GM18526 (cell line): ENCODE measurements around the gene SOX12.

ENCODE experiments used
- POLR2A ChIP-seq: IDR thresholded peaks from 3 replicates; pipeline ENCODE4 v1.6.1; 2011; ENCODE audit not compliant: insufficient read length; ENCODE audit errors: extremely low read depth

SOX12 gene

DNA sequence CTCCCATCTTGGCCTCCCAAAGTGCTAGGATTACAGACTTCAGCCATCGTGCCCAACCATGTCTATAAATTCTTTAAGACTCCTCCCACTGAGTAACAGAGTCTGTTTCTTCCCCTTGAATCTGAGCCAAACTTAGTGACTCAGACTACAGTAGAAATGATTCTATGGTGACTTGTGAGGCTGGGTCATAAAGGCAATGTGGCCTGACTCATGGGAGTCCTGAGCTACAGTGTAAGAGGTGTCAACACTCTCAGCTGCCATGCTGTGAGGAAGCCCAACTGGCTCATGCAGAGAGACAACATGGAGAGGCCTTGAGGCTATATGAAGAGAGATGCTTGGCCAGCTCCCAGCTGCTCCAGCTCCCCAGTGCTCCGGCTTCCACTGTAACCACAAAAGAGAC lies 16.3 kb downstream of the SOX12 start:
- no peak for TF ChIP-seq POLR2A

DNA sequence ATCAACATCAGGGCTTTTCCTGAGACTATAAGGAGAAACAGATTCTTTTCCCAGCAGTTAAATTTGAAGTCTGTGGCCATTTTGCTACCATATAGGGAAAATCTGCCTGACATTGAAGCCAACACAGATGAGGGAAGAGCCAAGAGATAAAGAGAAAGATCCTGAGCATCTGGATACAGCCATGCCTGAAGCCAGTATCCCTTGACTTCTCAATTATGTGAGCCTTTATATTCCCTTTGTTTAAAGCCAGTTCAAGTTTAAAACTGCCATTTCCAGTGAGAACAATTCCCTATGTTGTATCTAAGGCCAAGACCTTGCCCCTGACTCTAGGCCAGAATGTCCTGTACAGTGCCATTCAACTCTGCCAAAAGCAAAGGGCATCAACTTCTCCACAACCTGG lies 17.8 kb downstream of the SOX12 start:
- no peak for TF ChIP-seq POLR2A

DNA sequence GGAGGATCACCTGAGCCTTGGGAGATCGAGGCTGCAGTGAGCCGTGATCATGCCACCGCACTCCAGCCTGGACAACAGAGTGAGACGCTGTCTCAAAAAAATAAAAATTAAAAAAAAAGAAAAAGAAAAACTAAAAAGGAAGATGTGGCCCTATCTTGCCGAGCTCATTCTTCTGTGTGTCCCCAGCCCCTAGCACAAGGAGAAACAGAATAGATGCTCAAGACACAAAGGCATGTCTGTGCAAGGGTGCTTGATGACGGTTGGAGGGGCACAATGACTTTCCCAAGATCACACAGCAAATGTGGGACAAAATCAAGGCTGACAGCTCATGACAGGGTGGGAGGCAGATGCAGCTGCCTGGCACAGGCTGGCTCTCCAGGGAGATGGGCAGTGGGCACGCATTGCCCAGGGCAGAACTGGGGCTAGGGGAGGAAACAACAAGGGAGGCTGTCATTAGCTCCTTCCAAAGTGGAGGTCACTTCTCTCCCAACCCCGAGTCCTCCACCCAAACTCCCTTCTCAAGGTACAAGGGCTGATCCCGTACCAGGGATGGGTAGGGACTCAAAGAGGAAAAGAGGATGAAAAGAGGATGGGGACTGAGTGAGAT lies 20.8 kb downstream of the SOX12 start:
- no peak for TF ChIP-seq POLR2A

DNA sequence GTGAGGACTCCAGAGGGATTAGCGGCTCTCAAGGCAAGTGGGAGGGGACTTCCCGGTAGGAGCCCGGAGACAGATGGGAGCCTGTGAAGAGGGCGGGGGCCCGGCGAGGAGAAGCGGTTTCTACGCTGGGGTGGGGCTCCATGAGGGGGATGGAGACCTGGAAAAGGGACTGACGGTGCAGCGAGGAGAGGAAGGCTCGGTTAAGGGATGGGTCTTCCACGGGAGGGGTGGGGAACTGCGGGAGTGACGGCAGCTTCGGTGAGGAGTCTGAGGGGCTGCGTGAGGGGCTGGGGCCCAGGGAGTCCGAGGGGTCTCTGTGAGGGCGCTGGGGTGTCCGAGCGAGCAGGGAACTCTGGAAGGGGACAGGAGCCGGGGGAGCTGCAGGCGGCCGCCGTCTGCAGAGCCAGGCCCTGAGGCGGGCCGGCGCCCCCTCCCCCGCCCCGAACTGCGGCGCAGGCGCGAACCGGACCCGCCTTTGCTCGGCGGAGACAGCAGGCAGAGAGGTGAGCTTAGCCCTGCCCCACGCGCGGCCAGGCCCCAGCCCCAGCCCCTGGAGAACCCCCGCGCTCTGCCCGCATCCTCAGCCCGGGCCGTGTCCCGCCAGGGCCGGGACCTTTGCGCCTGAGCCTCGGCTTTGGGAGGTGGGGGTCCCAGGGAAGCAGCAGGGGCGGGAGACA lies 21.4 kb downstream of the SOX12 start, which contains the start of gene NRSN2:
Gene NRSN2, plus strand, starts transcription at position 472 of the 677 bp plus-strand sequence. CDS start 2,533 bp downstream, outside the sequence.
- peak; percentile 40 for TF ChIP-seq POLR2A

DNA sequence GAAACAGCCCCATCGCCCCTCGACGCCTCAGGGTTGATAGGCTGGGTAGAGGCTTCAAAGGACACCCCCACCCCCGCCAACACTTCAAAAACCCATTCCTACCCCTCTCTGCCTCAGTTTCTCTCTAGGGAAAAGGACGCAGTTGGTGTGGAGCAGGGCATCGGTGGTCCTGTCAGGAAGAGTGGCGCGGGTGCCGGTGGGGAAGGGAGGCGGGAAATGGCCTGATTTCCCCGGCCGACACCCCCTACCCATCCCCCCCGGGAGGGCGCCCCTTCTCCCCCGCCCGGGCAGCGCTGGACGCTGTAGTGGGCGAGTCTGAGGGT lies 21.9 kb downstream of the SOX12 start:
- TF ChIP-seq POLR2A: no peak

DNA sequence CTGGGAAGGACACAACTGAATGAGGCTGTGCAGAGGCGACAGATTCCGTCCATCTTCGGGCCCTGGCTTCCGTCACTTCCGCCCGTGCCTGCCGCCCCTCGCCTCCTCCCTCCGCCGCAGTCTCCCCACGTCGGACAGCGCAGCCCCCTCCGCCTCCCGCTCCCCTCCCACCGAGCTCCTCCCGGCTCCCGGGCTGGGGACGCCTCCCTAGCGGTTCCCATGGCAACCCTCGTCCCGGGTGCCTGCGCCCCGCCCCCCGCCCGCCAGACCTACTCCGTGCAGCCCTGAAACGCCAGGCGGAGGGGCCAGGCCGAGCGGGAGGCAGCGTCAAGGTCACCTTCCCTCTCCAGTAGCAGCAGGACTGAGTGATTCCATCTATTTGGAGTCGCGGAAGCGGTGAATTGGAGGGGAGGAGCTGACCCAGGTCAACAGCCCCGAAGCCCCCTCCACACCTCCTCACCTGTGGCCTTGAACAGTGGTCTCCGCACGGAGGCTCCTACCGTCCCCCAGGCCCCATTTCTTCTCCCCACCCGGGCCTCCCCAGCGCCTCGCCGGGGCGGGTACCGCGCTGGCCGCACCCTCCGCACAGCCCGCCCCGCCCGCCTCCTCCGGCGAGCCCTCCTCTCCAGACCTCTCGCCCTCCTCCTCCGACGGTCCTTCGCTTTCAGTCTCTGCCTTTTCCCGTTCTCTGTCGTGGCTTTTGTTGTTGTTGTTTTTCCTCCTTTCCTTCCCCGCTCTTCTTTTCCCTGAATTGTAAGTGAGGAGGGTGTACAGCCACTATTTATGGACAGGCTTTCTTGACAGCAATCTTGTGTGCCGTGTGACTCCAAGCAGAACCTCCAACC lies 22.5 kb downstream of the SOX12 start:
- TF ChIP-seq POLR2A: peak; percentile 66

DNA sequence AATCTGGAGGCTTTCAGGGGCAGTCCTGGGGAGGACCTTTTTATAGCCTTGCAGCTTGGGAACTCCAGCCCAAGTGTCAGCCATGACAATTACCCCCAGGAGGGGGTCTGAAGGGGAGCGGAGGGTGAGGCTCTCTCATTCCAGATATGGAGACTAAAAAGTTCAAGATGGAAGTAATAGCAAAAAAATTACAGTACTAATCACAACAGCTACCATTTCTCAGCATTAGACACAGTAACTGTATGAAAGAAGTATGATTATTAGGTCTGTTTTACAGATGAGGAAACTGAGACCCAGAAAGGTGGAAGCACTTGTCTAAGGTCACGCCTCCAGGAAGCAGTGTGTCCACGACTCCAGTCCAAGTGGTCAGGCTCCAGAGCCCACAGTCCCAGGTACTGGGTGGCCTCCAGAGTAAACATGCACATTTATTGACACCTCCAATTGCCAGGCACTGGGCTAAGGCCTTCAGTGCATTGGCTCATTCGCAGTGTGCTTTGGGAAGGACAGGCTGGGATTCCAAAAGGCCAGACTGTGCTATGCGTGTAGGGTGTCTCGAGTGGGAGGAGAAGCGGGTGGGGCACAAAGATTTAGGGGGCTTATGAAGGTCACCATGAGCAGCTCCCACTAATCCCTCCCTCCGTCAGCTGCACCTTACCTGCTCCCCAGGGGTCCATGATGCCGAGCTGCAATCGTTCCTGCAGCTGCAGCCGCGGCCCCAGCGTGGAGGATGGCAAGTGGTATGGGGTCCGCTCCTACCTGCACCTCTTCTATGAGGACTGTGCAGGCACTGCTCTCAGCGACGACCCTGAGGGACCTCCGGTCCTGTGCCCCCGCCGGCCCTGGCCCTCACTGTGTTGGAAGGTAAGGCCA lies 23.9 kb downstream of the SOX12 start:
- TF ChIP-seq POLR2A: no peak

DNA sequence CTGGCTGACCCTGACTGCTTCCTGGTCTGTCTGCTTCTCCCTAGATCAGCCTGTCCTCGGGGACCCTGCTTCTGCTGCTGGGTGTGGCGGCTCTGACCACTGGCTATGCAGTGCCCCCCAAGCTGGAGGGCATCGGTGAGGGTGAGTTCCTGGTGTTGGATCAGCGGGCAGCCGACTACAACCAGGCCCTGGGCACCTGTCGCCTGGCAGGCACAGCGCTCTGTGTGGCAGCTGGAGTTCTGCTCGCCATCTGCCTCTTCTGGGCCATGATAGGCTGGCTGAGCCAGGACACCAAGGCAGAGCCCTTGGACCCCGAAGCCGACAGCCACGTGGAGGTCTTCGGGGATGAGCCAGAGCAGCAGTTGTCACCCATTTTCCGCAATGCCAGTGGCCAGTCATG lies 27.8 kb downstream of the SOX12 start:
- no peak for TF ChIP-seq POLR2A

DNA sequence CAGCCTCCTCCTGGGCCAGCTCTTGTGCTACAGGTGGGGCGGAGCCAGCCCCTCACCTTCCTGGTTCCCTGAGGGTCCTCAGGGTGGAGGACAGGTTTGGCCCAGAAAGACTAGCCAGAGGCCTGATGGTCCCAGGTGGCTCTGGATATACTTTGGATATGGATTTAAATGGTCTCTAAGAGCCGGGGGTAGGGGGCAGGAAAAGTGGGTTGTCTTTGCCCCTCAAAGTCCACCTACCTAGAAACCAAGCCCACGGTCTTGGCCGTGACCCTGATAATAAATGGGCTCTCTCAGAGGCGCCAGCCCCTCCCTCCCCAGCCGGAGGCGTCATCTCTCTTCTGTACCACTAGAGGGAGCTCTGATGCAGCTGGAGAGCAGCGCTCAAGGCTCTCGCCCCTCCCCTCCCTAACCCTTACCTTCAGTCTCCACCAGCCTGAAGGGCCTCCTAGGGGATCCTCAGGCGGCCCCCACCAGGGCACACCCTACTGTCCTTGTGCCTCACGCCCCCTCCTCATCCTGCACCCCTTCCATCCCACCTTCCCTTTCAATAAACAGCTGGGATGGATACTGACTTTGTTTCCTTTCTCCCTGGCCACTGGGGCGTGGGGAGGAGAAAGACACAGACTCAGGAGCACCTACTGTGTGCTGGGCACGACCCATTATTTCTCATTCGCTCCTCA lies 29.1 kb downstream of the SOX12 start:
- TF ChIP-seq POLR2A: no peak

DNA sequence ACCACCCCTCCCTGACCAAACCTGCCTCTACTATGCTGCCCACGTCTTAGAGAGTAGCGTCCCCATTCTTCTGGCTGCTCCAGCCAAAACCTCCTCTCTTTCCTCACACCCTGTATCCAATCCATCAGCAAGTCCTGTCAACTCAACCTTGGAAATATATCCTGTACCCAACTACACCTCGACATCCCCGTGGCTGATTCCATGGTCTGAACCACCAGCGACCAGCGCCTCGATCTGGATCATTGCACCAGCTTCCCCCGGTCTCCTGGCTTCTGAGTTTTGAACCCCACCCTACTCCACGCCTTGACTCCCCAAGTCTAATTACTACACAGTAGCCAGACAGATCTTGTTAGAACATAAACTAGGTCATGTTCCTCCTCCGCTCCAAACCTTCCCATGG lies 31.4 kb downstream of the SOX12 start:
- TF ChIP-seq POLR2A: no peak

DNA sequence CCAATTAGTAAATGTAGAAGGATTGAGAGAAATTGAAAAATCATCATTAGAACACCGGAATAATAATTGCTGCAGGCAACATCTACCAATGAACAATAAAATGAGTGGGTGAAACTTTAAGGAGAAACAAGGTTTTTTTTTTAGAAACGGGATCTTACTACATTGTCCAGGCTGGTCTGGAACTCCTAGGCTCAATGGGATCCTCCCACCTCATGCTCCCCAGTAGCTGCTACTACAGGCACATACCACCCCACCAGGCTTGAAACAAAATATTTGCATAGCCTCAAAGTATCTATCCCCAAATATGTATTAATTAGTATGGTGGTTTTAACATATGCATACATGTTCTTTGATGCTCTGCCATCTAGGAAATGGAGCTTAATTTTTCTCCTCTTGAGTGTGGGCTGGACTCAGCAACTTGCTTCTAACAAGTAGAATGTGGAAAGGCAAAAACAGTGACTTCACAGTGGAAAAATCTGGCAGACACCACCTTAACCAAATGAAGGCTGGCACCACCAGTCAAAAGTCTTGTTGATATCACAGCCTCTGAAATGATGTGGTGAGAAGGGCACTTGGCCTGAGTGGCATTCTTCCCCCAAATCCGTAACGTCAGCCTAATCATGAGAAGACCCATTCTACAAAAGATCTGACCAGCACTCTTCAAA lies 33.7 kb downstream of the SOX12 start:
- TF ChIP-seq POLR2A: no peak

DNA sequence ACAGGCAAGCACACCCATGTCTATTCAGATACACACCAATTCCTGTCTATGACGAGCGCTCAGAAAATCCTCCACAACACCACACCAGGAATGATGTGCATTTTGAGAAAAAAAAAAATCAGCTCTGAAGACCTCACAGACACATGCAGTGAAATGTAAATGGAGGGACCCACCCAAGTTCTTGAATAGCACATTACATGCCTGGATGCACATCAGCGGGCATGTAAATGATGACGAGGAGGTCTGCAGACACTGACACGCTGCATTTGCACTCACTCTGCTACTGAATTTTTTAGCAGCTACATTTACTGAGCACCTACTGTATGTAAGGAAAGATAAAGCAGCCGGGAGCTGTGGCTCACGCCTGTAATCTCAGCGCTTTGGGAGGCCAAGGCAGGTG lies 36.2 kb downstream of the SOX12 start:
- TF ChIP-seq POLR2A: no peak

DNA sequence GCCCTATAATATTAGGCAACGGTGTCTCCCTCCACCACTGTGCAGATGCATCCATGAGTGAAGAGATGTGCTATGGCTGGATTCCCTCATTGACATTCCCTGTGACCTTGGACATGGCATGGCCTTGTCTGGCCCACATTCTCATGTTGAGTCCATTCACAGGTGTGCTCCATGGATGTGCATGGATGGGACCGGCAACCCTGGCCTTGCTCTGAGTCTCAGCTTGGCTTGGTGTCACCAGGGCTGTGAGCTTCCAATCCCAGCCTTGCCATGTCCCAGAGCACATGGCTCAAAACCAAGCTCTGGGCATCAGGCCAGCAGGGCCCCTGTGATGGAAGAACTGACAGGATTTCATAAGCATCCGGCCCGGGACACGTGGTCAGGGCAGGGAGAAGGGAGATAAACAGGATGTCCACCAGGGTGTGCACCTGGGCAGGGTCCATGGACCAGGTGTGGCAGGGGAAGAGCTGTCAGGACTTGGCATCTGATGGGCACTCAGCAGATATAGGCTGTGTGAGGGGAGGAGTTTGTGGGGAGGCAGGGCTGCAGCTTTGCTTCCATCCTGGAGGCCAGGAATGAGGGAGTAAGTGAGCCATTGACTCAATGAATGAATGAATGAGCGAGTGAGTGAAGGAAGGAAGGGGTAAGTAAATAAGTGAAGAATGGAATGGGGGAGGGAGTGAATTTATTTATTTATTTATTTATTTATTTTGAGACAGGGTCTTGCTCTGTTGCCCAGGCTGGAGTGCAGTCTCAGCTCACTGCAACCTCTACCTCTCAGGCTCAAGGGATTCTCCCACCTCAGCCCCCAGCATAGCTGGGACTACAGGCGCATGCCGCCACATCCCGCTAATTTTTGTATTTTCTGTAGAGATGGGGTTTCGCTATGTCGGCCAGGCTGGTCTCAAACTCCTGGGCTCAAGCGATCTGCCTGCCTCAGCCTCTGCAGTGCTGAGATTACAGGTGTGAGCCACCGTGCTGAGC lies 37.2 kb downstream of the SOX12 start:
- TF ChIP-seq POLR2A: no peak
